ENCODE results near the gene CRAT.

DNA sequence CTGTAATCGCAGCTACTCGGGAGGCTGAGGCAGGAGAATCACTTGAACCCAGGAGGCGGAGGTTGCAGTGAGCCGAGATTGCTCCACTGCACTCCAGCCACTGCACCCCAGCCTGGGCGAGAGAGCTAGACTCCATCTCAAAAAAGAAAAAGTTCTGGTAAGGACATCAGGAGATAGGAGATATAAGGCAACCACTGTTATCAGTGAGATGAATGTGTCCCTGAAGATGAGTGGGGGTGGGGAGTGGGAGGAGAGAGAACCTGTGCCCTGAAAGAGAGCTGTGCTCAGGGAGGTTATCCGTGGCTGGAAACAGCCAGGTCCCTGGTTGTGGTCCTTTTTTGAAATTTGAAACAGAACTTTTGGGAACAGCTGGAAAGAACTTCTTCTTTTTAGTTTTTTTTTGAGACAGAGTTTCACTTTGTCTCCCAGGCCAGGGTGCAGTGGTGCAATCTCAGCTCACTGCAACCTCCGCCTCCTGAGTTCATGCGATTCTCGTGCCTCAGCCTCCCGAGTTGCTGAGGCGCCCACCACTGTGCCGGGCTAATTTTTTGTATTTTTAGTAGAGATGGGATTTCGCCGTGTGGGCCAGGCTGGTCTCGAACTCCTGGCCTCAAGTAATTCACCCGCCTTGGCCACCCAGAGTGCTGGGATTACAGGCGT is 3.2 kb upstream of the CRAT start:
- no peak for TF ChIP-seq EZH2 (IDR thresholded peaks at IDR 0.05; ENCODE audit: low read length, unreplicated experiment)
- TF ChIP-seq, protein P1, sequence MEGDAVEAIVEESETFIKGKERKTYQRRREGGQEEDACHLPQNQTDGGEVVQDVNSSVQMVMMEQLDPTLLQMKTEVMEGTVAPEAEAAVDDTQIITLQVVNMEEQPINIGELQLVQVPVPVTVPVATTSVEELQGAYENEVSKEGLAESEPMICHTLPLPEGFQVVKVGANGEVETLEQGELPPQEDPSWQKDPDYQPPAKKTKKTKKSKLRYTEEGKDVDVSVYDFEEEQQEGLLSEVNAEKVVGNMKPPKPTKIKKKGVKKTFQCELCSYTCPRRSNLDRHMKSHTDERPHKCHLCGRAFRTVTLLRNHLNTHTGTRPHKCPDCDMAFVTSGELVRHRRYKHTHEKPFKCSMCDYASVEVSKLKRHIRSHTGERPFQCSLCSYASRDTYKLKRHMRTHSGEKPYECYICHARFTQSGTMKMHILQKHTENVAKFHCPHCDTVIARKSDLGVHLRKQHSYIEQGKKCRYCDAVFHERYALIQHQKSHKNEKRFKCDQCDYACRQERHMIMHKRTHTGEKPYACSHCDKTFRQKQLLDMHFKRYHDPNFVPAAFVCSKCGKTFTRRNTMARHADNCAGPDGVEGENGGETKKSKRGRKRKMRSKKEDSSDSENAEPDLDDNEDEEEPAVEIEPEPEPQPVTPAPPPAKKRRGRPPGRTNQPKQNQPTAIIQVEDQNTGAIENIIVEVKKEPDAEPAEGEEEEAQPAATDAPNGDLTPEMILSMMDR (conservative IDR thresholded peaks at IDR 0.05; ENCODE audit: low read depth, low read length), result no peak
